HCT116 (cell line): ENCODE data around the gene TMEM242.

Experiments
- ATF3 ChIP-seq: IDR thresholded peaks from 2 replicates; pipeline ENCODE4 v1.6.1; 2012
- CBX3 ChIP-seq: IDR thresholded peaks from 2 replicates; pipeline ENCODE4 v1.6.1; 2012; ENCODE audit warnings: low read depth
- CTCF ChIP-seq, 3 experiments: fragments of 200-600 bp in 1 of 3; sonication (generic) in 1 of 3; IDR thresholded peaks in 2 of 3; conservative IDR thresholded peaks in 1 of 3; 2 replicates each; pipeline ENCODE4 v1.5.1; 2012 to 2017; ENCODE audit warnings: low read depth in 2 of 3, low read length in 2 of 3, antibody characterized with exemption in 1 of 3, borderline replicate concordance in 1 of 3, control low read depth in 1 of 3, mild to moderate bottlenecking in 1 of 3, mixed read lengths in 1 of 3, mixed run types in 1 of 3, moderate library complexity in 1 of 3; ENCODE audit not compliant: insufficient read depth in 1 of 3
- EZH2 ChIP-seq: fragments of 200-600 bp; sonication (generic); IDR thresholded peaks from 2 replicates; pipeline ENCODE4 v1.6.1; 2017; ENCODE audit warnings: antibody characterized with exemption, mixed run types
- EZH2phosphoT487 ChIP-seq: fragments of 200-600 bp; IDR thresholded peaks from 2 replicates; pipeline ENCODE4 v1.6.1; 2018; ENCODE audit warnings: antibody characterized with exemption, borderline replicate concordance
- FOSL1 ChIP-seq: IDR thresholded peaks from 2 replicates; pipeline ENCODE4 v1.6.1; 2012; ENCODE audit warnings: low read depth
- JUND ChIP-seq: IDR thresholded peaks from 2 replicates; pipeline ENCODE4 v1.6.1; 2012
- MAX ChIP-seq: IDR thresholded peaks from 2 replicates; pipeline ENCODE4 v1.6.1; 2012
- POLR2A ChIP-seq: IDR thresholded peaks from 2 replicates; pipeline ENCODE4 v1.7.0; 2011; ENCODE audit warnings: borderline replicate concordance; ENCODE audit not compliant: insufficient read depth, insufficient read length; ENCODE audit errors: extremely low read depth
- POLR2AphosphoS5 ChIP-seq: IDR thresholded peaks from 2 replicates; pipeline ENCODE4 v1.6.1; 2011; ENCODE audit warnings: mild to moderate bottlenecking, low read depth, low read length, moderate library complexity
- SRF ChIP-seq: IDR thresholded peaks from 2 replicates; pipeline ENCODE4 v1.6.1; 2012; ENCODE audit warnings: low read depth
- TCF7L2 ChIP-seq: IDR thresholded peaks from 2 replicates; pipeline ENCODE4 v1.7.0; 2011; ENCODE audit warnings: borderline replicate concordance, inconsistent platforms; ENCODE audit not compliant: insufficient read depth, insufficient read length; ENCODE audit errors: extremely low read depth
- ZNF274 ChIP-seq: fragments of 200-500 bp; sonication (Bioruptor generic); IDR thresholded peaks from 2 replicates; pipeline ENCODE4 v1.6.1; 2014; ENCODE audit warnings: mild to moderate bottlenecking, low read depth, low read length, inconsistent platforms

- no peak for TF ChIP-seq CTCF (IDR thresholded peaks at IDR 0.05 in 2 of 3, conservative IDR thresholded peaks at IDR 0.05 in 1 of 3; ENCODE audit: borderline replicate concordance in 1 of 3, insufficient read depth in 1 of 3, low read depth in 2 of 3, low read length in 2 of 3)
- TF ChIP-seq POLR2A: no peak
- no peak for TF ChIP-seq TCF7L2
- TF ChIP-seq JUND: no peak
- TF ChIP-seq MAX: no peak
- TF ChIP-seq EZH2phosphoT487: no peak
- TF ChIP-seq POLR2AphosphoS5: no peak
- no peak for TF ChIP-seq EZH2
- no peak for TF ChIP-seq FOSL1
- no peak for TF ChIP-seq SRF
- no peak for TF ChIP-seq ATF3
- TF ChIP-seq ZNF274: no peak
- no peak for TF ChIP-seq CBX3
Observed at GRCh38 chr6:157267654-157268053, 55.7 kb downstream of the TMEM242 start.
